Sigmoid colon (tissue), 7 donors: ENCODE measurements around the gene TBX18. TPM values are rescaled to one million over a fixed set of nuclear protein-coding genes. Genes with fewer than 3 reads are reported as not detected.

Source experiments
- DNase-seq: peaks from one replicate; pipeline ENCODE4 v3.0.0-alpha.2; 2019
- H3K27ac ChIP-seq, 4 donors: fragments of 200-600 bp; sonication (generic); one replicate each; pipeline ENCODE4 v1.5.1; 2016 to 2019; ENCODE audit warnings: mild to moderate bottlenecking in 1 of 4
- H3K27me3 ChIP-seq, 3 donors: fragments of 200-600 bp; sonication (generic); one replicate each; pipeline ENCODE4 v1.5.1; 2019; ENCODE audit warnings: mild to moderate bottlenecking in 1 of 3
- H3K36me3 ChIP-seq, 4 donors: fragments of 200-600 bp; sonication (generic); one replicate each; pipeline ENCODE4 v1.5.1; 2016 to 2019
- H3K4me1 ChIP-seq, 4 donors: fragments of 200-600 bp; sonication (generic); one replicate each; pipeline ENCODE4 v1.5.1; 2017 to 2019
- H3K4me3 ChIP-seq, 4 donors: fragments of 200-600 bp; sonication (generic); one replicate each; pipeline ENCODE4 v1.5.1; 2017 to 2019; ENCODE audit warnings: mild to moderate bottlenecking in 2 of 4, moderate library complexity in 1 of 4
- H3K9me3 ChIP-seq, 4 donors: fragments of 200-600 bp in 3 of 4; sonication (generic) in 3 of 4; one replicate each; pipeline versions ENCODE4 v1.5.1 to v1.6.1; 2013 to 2019
- CTCF ChIP-seq, 4 experiments: fragments of 450-650 bp in 3 of 4; fragments of 200-600 bp in 1 of 4; IDR thresholded peaks; one replicate each; pipeline ENCODE4 v1.5.1; 2016 to 2019; ENCODE audit warnings: antibody characterized with exemption in 4 of 4, mild to moderate bottlenecking in 3 of 4, moderate library complexity in 2 of 4
- EP300 ChIP-seq, 4 donors: sonication (generic); formaldehyde crosslinking; IDR thresholded peaks; one replicate each; pipeline ENCODE4 v1.6.1; 2017; ENCODE audit warnings: antibody characterized with exemption in 4 of 4
- POLR2A ChIP-seq, 2 donors: fragments of 450-650 bp; IDR thresholded peaks; one replicate each; pipeline ENCODE4 v1.6.1; 2016; ENCODE audit warnings: antibody characterized with exemption in 2 of 2, mild to moderate bottlenecking in 2 of 2, moderate library complexity in 2 of 2
- POLR2AphosphoS5 ChIP-seq, 4 donors: sonication (generic); formaldehyde crosslinking; IDR thresholded peaks; one replicate each; pipeline ENCODE4 v1.6.1; 2017; ENCODE audit warnings: antibody characterized with exemption in 4 of 4
- WGBS, 2 donors: extraction: QIAGEN DNeasy Blood & Tissue Kit; methylation state at CpG; one replicate each; pipeline ENCODE4 v1.1.7; 2013; 5-methylcytosine and 5-hydroxymethylcytosine counted together
- intact Hi-C: fragments of 100-400 bp; cut with DNase I; formaldehyde crosslinking; loops from one replicate; pipeline ENCODE4 v1.15.1; 2023
- polyA plus RNA-seq, 3 donors: library from polyadenylated mRNA; stranded (reverse); fragments of 200-250 nt; gene quantifications; one replicate each; pipeline ENCODE4 v1.2.3, GENCODE V29; 2013
- total RNA-seq, 4 donors: library from RNA; depleted of rRNA; stranded (reverse); fragments of >200 nt; gene quantifications; one replicate each; pipeline ENCODE4 v1.1.0, GENCODE V29; 2016
- donor health status: healthy with polysubstance abuse.
- donor health status: Bipolar disorder and iron deficiency.
- donor health status: healthy.

TBX18 gene
- total and polyA plus RNA-seq, 7 donors = under 0.01 to 4.6 (median 0.49) TPM

- intact Hi-C loops = no loop called here
- 75 to 79% methylated on average over 1 of the region's 1 CpG for WGBS, 2 donors
- H3K36me3 ChIP-seq = no peaks in the 10 kb centered on the region
- H3K9me3 ChIP-seq = no peaks in the 10 kb centered on the region
- TF ChIP-seq CTCF (IDR thresholded peaks at IDR 0.05) (no peak), EP300 (IDR thresholded peaks at IDR 0.05) (no peak), POLR2AphosphoS5 (IDR thresholded peaks at IDR 0.05) (no peak), POLR2A (IDR thresholded peaks at IDR 0.05) (no peak)
- no peak for DNase-seq
- H3K27me3 ChIP-seq = peaks cover 0 to 11% (median 0%) of the 10 kb centered on the region in 3 donors
- no peaks in the 10 kb centered on the region for H3K4me1 ChIP-seq
- H3K4me3 ChIP-seq = no peak overlapping the region
- no peak overlapping the region for H3K27ac ChIP-seq
Observed at GRCh38 chr6:84791927-84792326, 27.5 kb upstream of the TBX18 start.

- Histone ChIP-seq H3K27ac (no peak overlapping the region), H3K36me3 (no peaks in the 10 kb centered on the region), H3K27me3 (peaks cover 0 to 11% (median 0%) of the 10 kb centered on the region in 3 donors), H3K4me3 (no peak overlapping the region), H3K4me1 (no peaks in the 10 kb centered on the region), H3K9me3 (no peaks in the 10 kb centered on the region)
- no peak for TF ChIP-seq EP300 (IDR thresholded peaks at IDR 0.05)
- no peak for TF ChIP-seq CTCF (IDR thresholded peaks at IDR 0.05)
- TF ChIP-seq POLR2A (IDR thresholded peaks at IDR 0.05) = no peak
- no peak for TF ChIP-seq POLR2AphosphoS5 (IDR thresholded peaks at IDR 0.05)
- WGBS, 2 donors = 42 to 50% methylated on average over 2 of the region's 2 CpGs
- no peak for DNase-seq
- intact Hi-C loops = no loop called here
Observed at GRCh38 chr6:84791233-84791632, 26.8 kb upstream of the TBX18 start.

GRCh38 chr6:84789170-84789569 is 24.8 kb upstream of the TBX18 start:
- intact Hi-C loops = no loop called here
- no peaks in the 10 kb centered on the region for H3K9me3 ChIP-seq
- no peaks in the 10 kb centered on the region for H3K4me1 ChIP-seq
- no peak for DNase-seq
- H3K4me3 ChIP-seq = no peak overlapping the region
- TF ChIP-seq CTCF (IDR thresholded peaks at IDR 0.05) (no peak), EP300 (IDR thresholded peaks at IDR 0.05) (no peak), POLR2AphosphoS5 (IDR thresholded peaks at IDR 0.05) (no peak), POLR2A (IDR thresholded peaks at IDR 0.05) (no peak)
- peaks cover 0 to 24% (median 0%) of the 10 kb centered on the region in 3 donors for H3K27me3 ChIP-seq
- H3K27ac ChIP-seq = no peak overlapping the region
- H3K36me3 ChIP-seq = no peaks in the 10 kb centered on the region

- peaks cover 0 to 27% (median 0%) of the 10 kb centered on the region in 3 donors for H3K27me3 ChIP-seq
- DNase-seq = no peak
Observed at GRCh38 chr6:84788689-84789088, 24.3 kb upstream of the TBX18 start.

GRCh38 chr6:84785671-84786070 is 21.3 kb upstream of the TBX18 start:
- Histone ChIP-seq H3K27me3 (peaks cover 0 to 36% (median 0%) of the 10 kb centered on the region in 3 donors), H3K27ac (no peak overlapping the region), H3K4me3 (no peak overlapping the region), H3K9me3 (no peaks in the 10 kb centered on the region), H3K36me3 (no peaks in the 10 kb centered on the region), H3K4me1 (no peaks in the 10 kb centered on the region)
- DNase-seq = no peak
- intact Hi-C loops = no loop called here
- TF ChIP-seq EP300 (IDR thresholded peaks at IDR 0.05) (no peak), POLR2AphosphoS5 (IDR thresholded peaks at IDR 0.05) (no peak), POLR2A (IDR thresholded peaks at IDR 0.05) (no peak), CTCF (IDR thresholded peaks at IDR 0.05) (no peak)
- WGBS, 2 donors = 17 to 18% methylated on average over 1 of the region's 1 CpG

More at GRCh38 chr6:84788689-84789088, 24.3 kb upstream of the TBX18 start:
- WGBS, 2 donors = 74 to 79% methylated on average over 2 of the region's 2 CpGs
- no peaks in the 10 kb centered on the region for H3K4me1 ChIP-seq
- H3K36me3 ChIP-seq = no peaks in the 10 kb centered on the region
- intact Hi-C loops = no loop called here
- H3K9me3 ChIP-seq = no peaks in the 10 kb centered on the region
- H3K4me3 ChIP-seq = no peak overlapping the region
- no peak overlapping the region for H3K27ac ChIP-seq
- TF ChIP-seq EP300 (IDR thresholded peaks at IDR 0.05) = no peak
